ENCODE measurements around the gene TOMM7.

TOMM7 gene

DNA sequence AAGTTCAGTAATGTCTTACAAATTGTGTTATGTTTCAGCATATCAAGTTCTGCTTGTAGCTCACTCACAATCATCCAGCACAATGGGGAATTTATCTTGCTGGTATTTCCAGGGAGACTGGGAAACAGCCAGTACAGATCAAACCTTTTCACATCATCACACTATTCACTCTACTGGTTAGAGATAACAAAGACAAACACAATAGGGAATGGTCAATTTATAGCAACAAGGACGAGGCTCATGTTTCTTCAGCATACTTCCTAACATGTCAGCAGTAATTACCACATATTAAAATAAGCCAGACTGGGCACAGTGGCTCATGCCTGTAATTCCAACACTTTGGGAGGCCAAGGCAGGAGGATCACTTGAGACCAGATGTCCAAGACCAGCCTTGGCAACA is 38.3 kb downstream of the TOMM7 start:
- peak; percentile 19 for DNase-seq (ENCODE audit: low read depth)

GRCh38 chr7:22783421-22783820 is 39.2 kb downstream of the TOMM7 start:
- DNase-seq (ENCODE audit: low read depth), result no peak

GRCh38 chr7:22782616-22783232 is 39.9 kb downstream of the TOMM7 start:
- peak; percentile 67 for DNase-seq (ENCODE audit: low read depth)

DNA sequence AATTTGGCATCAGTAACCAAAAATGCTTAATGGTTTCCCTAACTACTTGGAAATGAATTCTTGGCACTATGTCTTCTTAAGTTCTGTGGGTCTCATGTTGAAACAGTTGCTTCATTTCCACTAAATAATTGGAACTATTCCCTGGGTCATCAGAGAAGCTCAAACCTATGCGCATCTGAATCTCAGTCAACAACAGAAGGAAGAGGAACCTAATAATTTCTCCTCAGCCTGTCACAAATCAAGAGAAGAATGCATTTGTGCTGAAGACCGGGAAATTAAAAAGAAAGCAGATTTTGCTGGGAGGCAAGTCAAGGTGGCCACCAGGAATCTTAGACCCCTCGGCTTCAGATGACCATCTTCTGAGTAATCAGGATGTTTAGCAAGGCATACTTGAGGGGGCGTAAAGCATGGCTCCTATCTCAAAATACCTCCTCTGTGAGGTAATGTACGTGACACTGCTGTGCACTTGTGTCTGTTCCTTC is 41.4 kb downstream of the TOMM7 start:
- peak; percentile 90 for DNase-seq (ENCODE audit: low read depth)

GRCh38 chr7:22779730-22780323 is 42.8 kb downstream of the TOMM7 start:
- peak; percentile 17 for DNase-seq (ENCODE audit: low read depth)

- no peak for DNase-seq (ENCODE audit: low read depth)
Observed at GRCh38 chr7:22776964-22777363, 45.7 kb downstream of the TOMM7 start.

GRCh38 chr7:22772885-22773284 is 49.8 kb downstream of the TOMM7 start:
- no peak for DNase-seq (ENCODE audit: low read depth)

- no peak for DNase-seq (ENCODE audit: low read depth)
Observed at GRCh38 chr7:22771872-22772228, 50.8 kb downstream of the TOMM7 start.

- peak; percentile 16 for DNase-seq (ENCODE audit: low read depth)
Observed at GRCh38 chr7:22771194-22771871, 51.3 kb downstream of the TOMM7 start.

DNA sequence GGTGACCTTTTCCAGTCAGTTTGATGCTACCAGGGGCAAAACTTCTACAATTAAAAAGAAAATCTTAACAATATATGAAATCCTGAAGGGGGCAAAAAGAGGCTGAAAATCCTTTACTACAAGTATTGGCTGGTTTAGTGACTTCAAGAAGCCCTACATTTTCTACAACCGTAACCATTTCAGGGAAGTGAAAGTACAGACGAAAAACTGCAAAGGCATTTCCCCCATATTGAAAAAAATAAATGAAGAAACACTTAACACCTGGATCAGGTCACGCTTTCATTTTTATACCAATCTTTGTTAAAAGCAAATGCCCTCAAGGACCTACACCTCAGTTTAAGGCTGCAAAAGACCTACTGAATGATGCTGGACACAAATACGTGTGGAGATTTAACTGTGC is 57.0 kb downstream of the TOMM7 start:
- no peak for DNase-seq (ENCODE audit: low read depth)
